NCI-H82 (cell line): Measurements from ENCODE around the gene ARHGEF25.
A peak's percentile ranks its signal among the peaks of the same experiment; 100 is the strongest.
"Not testable (repeated sequence)": the region's sequence is repeated elsewhere in the genome, so short reads cannot be mapped to it uniquely, and the experiment has no call there.

Source experiments
- DNase-seq: peaks from one replicate; lab custom pipeline; 2025; lab: John Stamatoyannopoulos, UW

ARHGEF25 gene

GRCh38 chr12:57622293-57623245 is 11.3 kb downstream of the ARHGEF25 start:
- no peak for DNase-seq

- no peak for DNase-seq
Measured at GRCh38 chr12:57623385-57623784, 12.2 kb downstream of the ARHGEF25 start.

DNA sequence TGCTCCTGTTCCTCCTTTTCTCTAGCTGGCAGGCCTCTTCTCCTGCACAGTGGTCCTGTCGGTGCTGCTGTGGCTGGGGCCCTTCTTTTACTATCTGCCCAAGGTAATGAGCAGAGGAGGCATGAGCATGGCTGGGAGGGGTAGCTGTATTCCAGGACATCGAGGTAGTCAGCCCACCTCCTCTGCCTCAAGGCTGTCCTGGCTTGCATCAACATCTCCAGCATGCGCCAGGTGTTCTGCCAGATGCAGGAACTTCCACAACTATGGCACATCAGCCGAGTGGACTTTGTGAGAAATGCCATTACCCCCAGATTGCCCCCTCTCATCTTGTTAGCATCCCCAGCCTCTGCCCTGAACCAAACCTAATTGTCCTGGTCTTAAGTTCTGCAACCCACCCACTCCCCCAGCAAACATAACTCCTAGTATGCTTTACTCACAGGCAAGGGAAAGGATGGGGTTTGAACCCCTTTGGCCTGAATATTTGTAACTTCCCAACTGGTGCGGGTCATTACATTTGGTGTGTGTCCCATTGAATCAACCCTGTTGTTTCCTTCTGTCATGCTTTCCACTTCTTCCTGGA is 12.7 kb downstream of the ARHGEF25 start:
- DNase-seq, result no peak

GRCh38 chr12:57624441-57625220 is 13.4 kb downstream of the ARHGEF25 start:
- no peak for DNase-seq

- DNase-seq, result no peak
Measured at GRCh38 chr12:57625261-57626032, 14.2 kb downstream of the ARHGEF25 start.

GRCh38 chr12:57626111-57626920 is 15.1 kb downstream of the ARHGEF25 start:
- no peak for DNase-seq

DNA sequence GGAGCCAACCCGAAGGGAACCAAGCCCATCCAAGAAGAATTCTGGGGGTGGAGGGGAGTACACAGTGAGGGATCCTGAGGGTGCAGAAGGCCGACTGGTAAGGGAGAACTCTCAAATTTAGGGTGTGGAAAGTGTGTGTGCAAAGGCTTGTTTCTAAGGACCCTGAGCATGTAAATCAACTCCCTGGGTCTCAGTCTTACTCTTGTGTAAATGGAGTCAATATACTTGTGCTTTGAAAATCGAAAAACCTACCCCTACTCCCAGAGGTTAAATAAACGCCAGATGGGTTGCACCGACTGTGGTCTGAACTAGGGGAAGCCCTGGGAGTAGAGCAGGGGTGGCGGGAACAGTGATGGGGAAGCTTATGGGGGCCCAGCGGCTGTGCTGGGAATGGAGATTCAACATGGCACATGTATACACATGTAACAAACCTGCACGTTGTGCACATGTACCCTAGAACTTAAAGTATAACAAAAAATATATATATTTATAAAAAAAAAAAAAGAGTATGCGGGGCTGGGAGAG is 15.7 kb downstream of the ARHGEF25 start:
- DNase-seq, result no peak

DNA sequence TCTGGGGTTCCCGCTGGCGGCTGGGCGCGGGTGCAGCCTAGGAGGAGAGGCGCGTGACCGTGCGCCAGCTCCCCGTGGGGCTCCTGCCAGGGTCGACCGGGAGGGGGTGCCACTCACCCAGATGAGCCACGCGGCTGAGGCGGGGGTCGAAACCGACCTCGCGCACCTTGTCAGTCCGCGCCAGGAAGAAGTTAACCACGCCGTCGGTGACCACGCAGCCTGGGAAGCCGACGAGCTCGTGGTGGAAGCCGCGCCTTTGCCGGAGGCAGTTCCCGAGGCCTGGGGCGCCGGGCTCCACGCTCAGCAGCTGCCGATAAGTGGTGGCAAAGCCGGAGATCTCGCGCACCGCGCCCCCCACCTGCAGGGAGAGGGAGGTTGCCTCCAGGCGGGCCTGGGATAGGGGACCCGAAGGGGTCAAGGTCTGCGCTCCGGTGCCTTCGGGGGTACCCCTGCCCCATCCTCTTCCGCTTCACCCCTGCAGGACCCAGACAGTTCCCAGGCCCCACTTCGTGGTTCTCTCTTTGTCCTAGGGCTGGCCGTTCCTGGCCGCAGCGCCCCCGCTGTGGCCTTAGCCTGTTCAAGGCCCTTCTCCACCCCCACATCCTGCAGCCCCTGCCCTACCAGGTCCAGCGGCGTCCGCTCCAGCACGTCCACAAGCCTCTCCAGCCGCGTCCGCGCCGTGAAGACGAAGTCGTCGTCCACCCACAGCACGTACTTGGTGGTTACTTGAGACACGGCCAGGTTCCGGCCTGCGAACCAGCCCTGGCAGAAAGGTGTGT is 16.5 kb downstream of the ARHGEF25 start:
- no peak for DNase-seq

- no peak for DNase-seq
Measured at GRCh38 chr12:57628280-57629191, 17.3 kb downstream of the ARHGEF25 start.

- no peak for DNase-seq
Measured at GRCh38 chr12:57629897-57630471, 18.7 kb downstream of the ARHGEF25 start.

GRCh38 chr12:57630891-57631433 is 19.7 kb downstream of the ARHGEF25 start:
- DNase-seq, result no peak

GRCh38 chr12:57631566-57632072 is 20.4 kb downstream of the ARHGEF25 start:
- DNase-seq, result no peak

DNA sequence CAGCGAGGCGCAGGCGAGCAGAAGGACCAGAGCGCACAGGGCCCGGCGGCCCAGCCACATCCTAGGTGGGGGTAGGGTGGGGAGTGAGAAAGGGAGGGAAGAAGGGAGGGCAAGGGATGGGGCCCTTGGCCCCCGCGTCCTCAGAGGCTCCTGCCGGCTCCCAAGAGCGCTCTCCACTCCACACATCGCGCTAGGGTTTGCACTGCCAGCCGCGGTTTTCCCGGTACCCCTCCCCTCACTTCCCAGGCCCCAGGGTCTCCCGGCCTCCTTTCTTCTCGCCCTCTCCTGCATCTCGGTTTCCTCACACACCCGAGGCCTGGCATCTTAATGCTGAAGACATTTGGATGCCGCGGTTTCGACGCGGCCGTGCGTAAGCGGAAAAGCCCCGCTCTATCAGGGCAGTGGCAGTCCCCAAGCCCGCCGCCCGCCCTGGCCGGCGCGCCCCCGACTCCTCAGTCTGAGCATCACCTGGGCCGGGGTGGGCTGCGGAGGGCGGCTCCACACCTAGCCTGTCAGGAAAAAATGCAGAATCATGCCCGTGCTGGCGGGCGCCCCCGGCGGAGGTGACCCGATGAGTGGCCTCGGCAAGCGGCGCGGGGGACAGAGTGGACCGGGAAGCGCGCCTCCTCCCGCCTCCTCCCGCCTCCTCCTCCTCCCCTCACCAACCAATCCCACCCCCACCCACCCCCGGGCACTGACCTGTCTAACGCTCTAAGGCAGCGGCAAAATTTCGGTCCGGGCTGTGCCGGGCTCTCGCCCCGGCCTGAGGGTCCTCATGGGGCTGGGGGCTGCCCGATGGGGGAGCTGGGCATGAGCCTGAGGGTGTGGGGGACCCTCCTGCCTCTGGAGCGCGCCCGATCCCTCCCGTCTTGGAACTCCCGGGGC is 21.1 kb downstream of the ARHGEF25 start:
- DNase-seq, result peak; percentile 71

- DNase-seq, result peak; percentile 88
Measured at GRCh38 chr12:57632958-57633840, 22.0 kb downstream of the ARHGEF25 start, which contains the start of gene B4GALNT1. B4GALNT1 (minus strand) TSS chr12:57633201; CDS start chr12:57632132, 1,069 bp downstream.

DNA sequence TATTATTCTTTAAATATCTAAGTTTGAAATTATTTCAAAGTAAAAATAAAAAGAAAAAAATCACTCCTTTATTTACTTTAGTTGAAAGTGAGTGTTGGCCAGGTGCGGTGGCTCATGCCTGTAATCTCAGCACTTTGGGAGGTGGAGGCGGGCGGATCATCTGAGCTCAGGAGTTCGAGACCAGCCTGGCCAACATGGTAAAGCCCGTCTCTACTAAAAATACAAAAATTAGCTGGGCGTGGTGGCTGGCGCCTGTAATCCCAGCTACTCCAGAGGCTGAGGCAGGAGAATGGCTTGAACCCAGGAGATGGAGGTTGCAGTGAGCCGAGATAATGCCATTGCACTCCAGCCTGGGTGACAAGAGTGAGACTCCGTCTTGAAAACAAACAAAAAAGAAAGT is 25.5 kb downstream of the ARHGEF25 start:
- DNase-seq, result not testable (repeated sequence)

- no peak for DNase-seq
Measured at GRCh38 chr12:57637364-57637763, 26.1 kb downstream of the ARHGEF25 start.
